Activated T-cell treated with anti-CD3 and anti-CD28 coated beads, Interleukin-2, amount 50 U/mL, for 4 hours (primary cell): Measurements from ENCODE around the gene FKBP7. TPM values are rescaled to one million over a fixed set of nuclear protein-coding genes. Genes with fewer than 3 reads are reported as not detected.
"Not testable (repeated sequence)": the region's sequence is repeated elsewhere in the genome, so short reads cannot be mapped to it uniquely, and the experiment has no call there.

Experiments
- ATAC-seq, 2 donors: fragments of 200-7000 bp; cut with Tn5 transposase; one replicate each; pipeline ENCODE4 v1.10.0; 2021
- DNase-seq: peaks from one replicate; pipeline ENCODE4 v3.0.0-alpha.2; 2020
- H3K27me3 Mint-ChIP-seq: one replicate; pipeline ENCODE4 v1.8.0; 2021; ENCODE audit warnings: low read depth, mixed read lengths
- H3K36me3 Mint-ChIP-seq: one replicate; pipeline ENCODE4 v1.8.0; 2022; ENCODE audit warnings: mixed read lengths; ENCODE audit not compliant: insufficient read depth
- H3K4me1 Mint-ChIP-seq: one replicate; pipeline ENCODE4 v1.8.0; 2021; ENCODE audit warnings: low read depth, mixed read lengths
- H3K4me3 Mint-ChIP-seq: one replicate; pipeline ENCODE4 v1.8.0; 2021; ENCODE audit warnings: mild to moderate bottlenecking, moderate library complexity, mixed read lengths
- H3K9me3 Mint-ChIP-seq: one replicate; pipeline ENCODE4 v1.8.0; 2021; ENCODE audit warnings: mixed read lengths
- total RNA-seq, 3 donors: library from RNA; stranded (reverse); gene quantifications; one replicate each; pipeline ENCODE4 v1.2.1, GENCODE V29; 2021

The FKBP7 gene
- total RNA-seq, 3 donors from 2014 or later, result 2.0 to 2.9 (median 2.5) TPM

DNA sequence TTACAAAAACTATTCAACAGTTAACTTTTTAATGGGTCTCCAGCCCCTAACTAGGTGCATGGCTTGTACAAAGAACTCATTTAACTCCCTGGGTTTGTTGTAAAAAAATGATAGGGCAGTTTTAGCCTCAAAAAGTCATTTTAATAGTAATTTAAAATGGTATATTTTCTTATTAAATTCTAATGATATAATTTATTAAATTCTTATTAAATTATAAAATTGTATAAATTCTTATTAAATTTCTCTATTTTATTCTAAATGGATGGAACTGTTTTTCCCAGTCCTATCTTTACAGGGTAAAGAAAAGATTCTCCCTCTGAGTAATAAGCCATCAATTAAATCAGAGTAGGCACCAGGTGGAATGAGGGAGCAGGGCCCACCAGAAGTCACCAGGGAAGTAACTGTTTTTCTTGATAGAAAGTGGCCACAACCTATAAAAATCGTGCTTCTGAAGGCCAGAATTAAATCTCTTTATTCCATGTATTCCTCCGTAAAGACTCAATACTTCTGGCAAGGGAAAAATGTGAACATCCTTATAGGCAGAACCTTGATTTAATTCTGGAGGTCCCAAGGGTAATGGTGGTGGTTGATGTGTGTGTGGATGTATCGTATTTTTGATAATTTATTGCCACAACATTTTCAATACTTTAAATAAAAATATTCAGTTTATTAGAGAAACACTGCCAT, 814 bp downstream of the FKBP7 start:
- no peaks in the 10 kb centered on the region for H3K36me3 Mint-ChIP-seq
- DNase-seq (no peak), ATAC-seq (no peak)
- H3K27me3 Mint-ChIP-seq, result no peaks in the 10 kb centered on the region
- no peaks in the 10 kb centered on the region for H3K9me3 Mint-ChIP-seq
- peak overlapping the region; percentile 97 for H3K4me3 Mint-ChIP-seq
- peaks cover 32% of the 10 kb centered on the region for H3K4me1 Mint-ChIP-seq

DNA sequence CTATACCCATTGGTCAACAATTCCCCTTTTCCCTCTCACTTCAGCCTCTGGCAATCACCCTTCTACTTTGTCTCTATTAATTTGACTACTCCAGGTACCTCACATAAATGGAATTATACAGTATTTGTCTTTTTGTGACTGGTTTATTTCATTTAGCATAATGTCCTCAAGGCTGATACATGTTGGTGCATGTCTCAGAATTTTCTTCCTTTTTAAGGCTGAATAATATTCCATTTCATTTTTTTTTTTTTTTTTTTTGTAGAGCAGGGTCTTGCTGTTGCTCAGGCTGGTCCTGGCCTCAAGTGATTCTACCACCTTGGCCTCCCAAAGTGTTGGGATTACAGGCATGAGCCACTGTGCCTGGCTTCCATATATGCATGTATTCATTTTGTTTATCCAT, 1.9 kb downstream of the FKBP7 start:
- DNase-seq (no peak), ATAC-seq (no peak)
- H3K4me3 Mint-ChIP-seq, result no peak overlapping the region
- H3K4me1 Mint-ChIP-seq, result peaks cover 21% of the 10 kb centered on the region
- no peaks in the 10 kb centered on the region for H3K9me3 Mint-ChIP-seq
- H3K27me3 Mint-ChIP-seq, result no peaks in the 10 kb centered on the region
- H3K36me3 Mint-ChIP-seq, result no peaks in the 10 kb centered on the region

DNA sequence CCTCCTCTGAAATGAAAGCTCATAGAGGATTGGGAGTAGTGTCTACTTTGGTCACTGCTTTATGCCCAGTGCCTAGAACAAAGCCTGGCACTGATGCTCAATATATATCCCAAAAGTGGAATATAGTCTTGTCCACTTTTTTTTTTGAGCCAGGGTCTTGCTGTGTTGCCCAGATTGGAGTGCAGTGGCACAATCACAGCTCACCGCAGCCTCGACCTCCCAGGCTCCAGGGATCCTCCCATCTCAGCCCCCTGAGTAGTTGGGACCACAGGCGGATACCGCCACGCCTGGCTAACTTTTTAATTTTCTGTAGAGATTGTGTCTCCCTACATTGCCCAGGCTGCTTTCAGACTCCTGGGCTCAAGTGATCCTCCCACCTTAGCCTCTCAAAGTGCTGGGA, 3.8 kb downstream of the FKBP7 start:
- Mint-ChIP-seq H3K4me1 (peaks cover 15% of the 10 kb centered on the region), H3K9me3 (no peaks in the 10 kb centered on the region), H3K36me3 (no peaks in the 10 kb centered on the region), H3K27me3 (no peaks in the 10 kb centered on the region), H3K4me3 (no peak overlapping the region)
- ATAC-seq, result no peak
- no peak for DNase-seq

DNA sequence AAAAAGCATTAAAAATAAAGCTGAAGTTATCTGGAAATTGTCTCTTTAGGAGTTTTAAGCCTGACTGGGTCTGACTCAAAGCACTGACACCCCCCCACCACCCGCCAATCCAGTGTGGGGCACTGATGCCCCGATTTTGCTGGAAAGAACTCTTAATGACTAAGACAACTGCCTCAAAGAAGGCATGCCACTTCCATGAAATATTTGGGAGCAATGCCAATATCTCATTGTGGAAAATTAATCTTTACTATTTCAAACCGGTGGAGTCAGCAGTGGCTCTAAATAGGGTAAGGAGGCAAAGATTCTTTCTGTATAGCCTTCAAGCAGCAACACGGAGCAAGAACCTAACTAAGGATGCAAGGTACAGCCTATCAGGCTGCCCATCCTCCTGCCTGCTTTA, 4.5 kb downstream of the FKBP7 start:
- no peaks in the 10 kb centered on the region for H3K9me3 Mint-ChIP-seq
- H3K27me3 Mint-ChIP-seq, result no peaks in the 10 kb centered on the region
- DNase-seq (no peak), ATAC-seq (no peak)
- peaks cover 8% of the 10 kb centered on the region for H3K4me1 Mint-ChIP-seq
- H3K36me3 Mint-ChIP-seq, result no peaks in the 10 kb centered on the region
- H3K4me3 Mint-ChIP-seq, result no peak overlapping the region

DNA sequence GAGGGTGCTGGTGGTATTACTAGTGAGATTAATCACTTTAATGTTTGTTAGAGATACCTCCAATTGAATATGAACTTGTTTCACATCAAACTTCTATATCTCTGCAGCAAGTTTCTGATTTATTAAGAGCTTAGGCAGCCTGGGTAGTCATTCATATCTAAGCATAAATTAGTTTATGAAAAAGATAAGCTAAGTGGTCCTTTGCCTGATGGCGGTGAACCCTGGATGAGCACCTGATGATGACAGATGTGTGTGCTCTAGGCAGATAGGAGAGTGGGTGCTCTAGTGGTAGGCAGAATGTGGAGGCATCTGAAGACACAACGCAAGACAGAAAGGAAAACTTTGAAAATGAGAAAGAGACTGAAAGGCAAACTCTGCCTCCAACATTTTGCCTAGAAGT, 5.0 kb downstream of the FKBP7 start:
- no peak for ATAC-seq
- H3K9me3 Mint-ChIP-seq, result no peaks in the 10 kb centered on the region
- H3K27me3 Mint-ChIP-seq, result no peaks in the 10 kb centered on the region
- no peak overlapping the region for H3K4me3 Mint-ChIP-seq
- H3K4me1 Mint-ChIP-seq, result peaks cover 3% of the 10 kb centered on the region
- no peak for DNase-seq
- no peaks in the 10 kb centered on the region for H3K36me3 Mint-ChIP-seq

DNA sequence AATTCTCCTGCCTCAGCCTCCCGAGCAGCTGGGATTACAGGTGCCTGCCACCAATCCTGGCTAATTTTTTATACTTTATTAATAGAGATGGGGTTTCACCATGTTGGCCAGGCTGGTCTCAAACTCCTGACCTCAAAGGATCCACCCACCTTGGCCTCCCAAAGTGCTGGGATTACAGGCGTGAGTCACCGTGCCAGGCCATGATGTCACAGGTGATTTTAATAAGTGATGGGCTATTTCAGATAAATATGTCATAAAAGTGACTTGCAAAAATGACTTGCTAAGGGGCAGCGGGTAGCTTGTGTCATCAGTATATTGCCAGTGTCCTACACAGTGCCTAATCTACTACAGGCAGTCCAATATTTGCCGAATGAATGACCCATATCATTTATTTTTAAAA, 7.1 kb downstream of the FKBP7 start:
- not testable (repeated sequence) for ATAC-seq, H3K27me3 Mint-ChIP-seq, H3K36me3 Mint-ChIP-seq, H3K4me1 Mint-ChIP-seq, H3K9me3 Mint-ChIP-seq, DNase-seq, H3K4me3 Mint-ChIP-seq

DNA sequence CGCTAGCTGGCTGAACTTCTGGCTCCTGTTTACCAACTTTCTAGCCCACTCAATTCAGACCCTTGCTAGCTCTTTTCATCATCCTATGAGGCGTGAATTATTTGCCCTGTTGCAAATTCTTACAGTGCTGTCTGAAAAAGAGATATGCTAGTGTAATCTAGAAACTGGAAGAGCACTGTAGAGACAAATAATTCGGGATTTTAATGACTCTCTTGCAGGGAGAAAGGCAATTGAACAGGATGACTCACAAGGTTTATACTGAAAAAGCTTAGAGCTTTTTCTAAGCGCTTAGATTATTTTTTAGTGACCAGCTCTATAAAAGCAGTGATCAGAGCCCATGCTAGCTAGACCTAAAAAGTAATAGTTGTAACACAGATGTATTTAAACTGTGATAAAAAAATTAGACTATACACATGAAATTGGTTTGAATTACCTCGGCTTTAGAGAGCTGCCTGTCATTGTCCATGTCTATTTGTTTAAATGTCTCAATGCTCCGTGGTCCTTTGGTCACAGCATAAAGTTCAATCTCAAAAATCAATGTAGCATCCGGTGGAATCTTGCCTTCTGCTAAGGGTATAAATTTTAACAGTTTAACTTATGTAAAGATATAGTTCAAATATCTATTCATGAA, 9.1 kb downstream of the FKBP7 start:
- Mint-ChIP-seq H3K4me1 (no peaks in the 10 kb centered on the region), H3K9me3 (no peaks in the 10 kb centered on the region), H3K36me3 (peaks cover 3% of the 10 kb centered on the region), H3K4me3 (no peak overlapping the region), H3K27me3 (no peaks in the 10 kb centered on the region)
- DNase-seq (no peak), ATAC-seq (no peak)

DNA sequence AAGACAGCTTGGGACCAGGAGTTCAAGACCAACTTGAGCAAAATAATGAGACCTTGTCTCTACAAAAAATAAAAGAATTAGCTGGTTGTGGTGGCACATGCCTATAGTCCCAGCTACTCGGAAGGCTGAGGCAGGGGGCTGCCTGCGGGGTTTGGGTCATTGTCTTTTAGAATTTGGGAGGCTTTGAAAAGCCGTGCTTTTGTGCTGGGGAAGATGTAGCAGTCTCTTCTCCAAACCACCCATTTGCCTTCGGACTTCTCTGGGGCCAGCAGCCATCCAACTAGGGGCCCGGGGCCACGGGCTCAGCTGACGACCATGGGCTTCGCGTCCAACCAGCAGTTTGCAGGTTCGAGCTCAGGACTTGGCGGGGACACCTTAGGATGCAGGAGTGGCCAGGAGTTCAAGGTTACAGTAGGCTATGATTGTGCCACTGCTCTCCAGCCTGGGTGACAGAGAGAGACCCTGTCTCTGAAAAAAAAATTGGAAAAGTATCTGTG, 21.0 kb downstream of the FKBP7 start:
- H3K27me3 Mint-ChIP-seq, result no peaks in the 10 kb centered on the region
- no peak overlapping the region for H3K4me3 Mint-ChIP-seq
- H3K4me1 Mint-ChIP-seq, result no peaks in the 10 kb centered on the region
- no peaks in the 10 kb centered on the region for H3K9me3 Mint-ChIP-seq
- no peaks in the 10 kb centered on the region for H3K36me3 Mint-ChIP-seq
- no peak for DNase-seq
- ATAC-seq, result no peak

DNA sequence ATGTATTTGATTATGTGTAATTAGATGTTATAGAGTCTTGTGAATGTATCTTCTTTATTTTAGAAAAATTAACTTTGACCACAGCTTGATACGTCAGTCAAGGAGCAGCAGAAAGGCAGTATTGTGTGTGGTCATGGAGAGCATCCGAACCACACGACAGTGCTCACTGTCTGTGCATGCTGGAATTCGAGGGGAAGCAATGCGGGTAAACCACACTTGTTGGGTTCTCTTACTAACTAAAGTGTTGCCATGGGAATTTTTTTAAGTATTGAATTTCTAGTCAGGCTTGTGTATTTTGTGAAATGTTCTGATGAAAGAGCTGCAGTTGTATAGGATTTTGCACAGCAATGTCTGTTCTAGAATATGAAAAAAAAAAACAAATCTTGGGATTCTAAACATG, 22.5 kb downstream of the FKBP7 start:
- no peaks in the 10 kb centered on the region for H3K27me3 Mint-ChIP-seq
- ATAC-seq (no peak), DNase-seq (no peak)
- H3K9me3 Mint-ChIP-seq, result no peaks in the 10 kb centered on the region
- H3K4me1 Mint-ChIP-seq, result peaks cover 5% of the 10 kb centered on the region
- H3K36me3 Mint-ChIP-seq, result no peaks in the 10 kb centered on the region
- H3K4me3 Mint-ChIP-seq, result no peak overlapping the region

DNA sequence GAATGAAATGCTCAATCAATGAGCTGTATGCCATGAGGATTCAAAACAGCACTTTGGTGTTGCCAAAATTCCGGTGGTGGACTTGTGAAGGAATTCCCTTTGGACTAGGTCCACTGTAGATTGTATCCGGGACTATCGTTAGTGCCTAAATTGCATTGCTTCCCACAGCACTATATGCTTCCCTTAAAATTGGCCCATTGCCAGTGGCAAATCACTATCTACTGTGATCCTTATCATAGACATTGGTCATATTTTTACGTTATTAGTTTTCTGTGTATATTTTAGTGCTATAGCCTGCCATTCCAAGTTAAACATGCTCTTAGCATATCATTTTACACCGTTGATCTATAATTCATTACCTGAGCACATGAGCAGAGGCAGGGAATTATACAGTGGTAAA, 25.5 kb downstream of the FKBP7 start:
- Mint-ChIP-seq H3K27me3 (no peaks in the 10 kb centered on the region), H3K4me3 (no peak overlapping the region)

DNA sequence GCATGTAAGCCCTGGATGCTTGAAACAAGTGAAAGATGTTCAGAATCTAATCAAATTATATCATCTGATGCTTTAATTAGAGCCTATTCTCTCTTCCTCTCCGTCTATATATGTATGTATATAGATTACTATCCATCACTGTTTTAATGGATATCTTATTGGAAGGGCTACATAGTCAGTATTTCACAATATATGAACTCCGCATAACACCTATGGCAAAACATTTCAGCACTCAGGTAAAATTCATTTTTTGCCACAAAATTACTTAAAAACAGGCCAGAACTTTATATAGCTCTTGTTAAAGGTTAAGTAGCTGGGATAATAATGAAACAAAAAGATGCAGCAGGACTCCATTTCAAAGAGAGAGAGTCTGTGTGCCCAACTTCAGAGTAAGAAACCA, 26.1 kb downstream of the FKBP7 start:
- H3K4me1 Mint-ChIP-seq, result peaks cover 30% of the 10 kb centered on the region
- no peak for ATAC-seq
- no peaks in the 10 kb centered on the region for H3K9me3 Mint-ChIP-seq
- H3K4me3 Mint-ChIP-seq, result peak overlapping the region; percentile 9
- peaks cover 12% of the 10 kb centered on the region for H3K36me3 Mint-ChIP-seq
- H3K27me3 Mint-ChIP-seq, result no peaks in the 10 kb centered on the region
- no peak for DNase-seq

More for the DNA sequence above, 25.5 kb downstream of the FKBP7 start:
- Mint-ChIP-seq H3K4me1 (peaks cover 29% of the 10 kb centered on the region), H3K36me3 (peaks cover 11% of the 10 kb centered on the region), H3K9me3 (no peaks in the 10 kb centered on the region)
- no peak for ATAC-seq
- no peak for DNase-seq

DNA sequence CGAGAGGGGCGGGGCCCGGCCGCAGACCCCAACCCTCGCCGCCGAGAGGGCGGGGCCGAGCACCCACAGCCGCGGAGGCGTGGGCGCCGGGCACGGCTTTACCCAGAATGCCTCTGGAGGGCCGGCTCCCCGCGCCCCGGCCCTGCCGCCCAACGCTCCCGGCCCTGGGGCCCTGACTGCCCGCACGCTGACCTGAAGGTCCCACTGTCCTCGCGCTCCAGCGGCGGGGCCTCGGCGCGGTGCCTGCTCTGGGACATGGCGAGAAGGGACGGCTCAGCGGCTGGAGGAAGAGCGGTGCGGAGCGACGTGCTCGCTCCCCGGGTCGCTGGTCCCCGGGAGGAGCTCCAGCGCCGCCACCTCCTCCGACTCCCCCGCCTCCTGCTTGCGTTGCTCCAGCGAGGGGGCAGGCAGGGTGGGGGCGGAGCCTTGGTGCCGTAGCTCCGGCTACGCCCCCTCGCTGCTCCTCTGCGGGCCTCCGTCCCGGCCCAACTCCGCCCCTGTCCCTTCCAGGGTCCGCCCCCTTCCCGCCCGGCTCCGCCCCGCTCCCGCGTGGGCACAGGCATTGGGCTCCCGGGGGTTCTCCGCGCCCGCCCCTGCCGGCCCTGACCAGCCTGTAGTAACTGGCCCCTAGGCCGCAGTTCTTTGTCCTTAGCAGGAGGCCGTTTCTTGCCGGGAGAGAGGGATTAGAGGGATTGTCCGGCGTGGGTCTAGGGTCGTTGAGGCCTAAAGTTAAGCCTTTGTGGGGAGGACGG, 27.4 kb downstream of the FKBP7 start, which contains the start of the genes PJVK and PRKRA:
Gene PJVK, plus strand, starts transcription at position 605 of the 752 bp plus-strand sequence. CDS start 2,032 bp downstream, outside the sequence.
Gene PRKRA, minus strand, starts transcription at position 402 of the 752 bp plus-strand sequence. Its CDS starts 145 bp downstream, at position 257.
- Mint-ChIP-seq H3K27me3 (no peaks in the 10 kb centered on the region), H3K4me3 (peak within 1 kb of the TSS; percentile 89), H3K4me1 (peaks cover 30% of the 10 kb centered on the region), H3K9me3 (no peaks in the 10 kb centered on the region), H3K36me3 (peaks cover 12% of the 10 kb centered on the region)
- ATAC-seq (peak; percentile 89 to 91), DNase-seq (peak; percentile 96)

DNA sequence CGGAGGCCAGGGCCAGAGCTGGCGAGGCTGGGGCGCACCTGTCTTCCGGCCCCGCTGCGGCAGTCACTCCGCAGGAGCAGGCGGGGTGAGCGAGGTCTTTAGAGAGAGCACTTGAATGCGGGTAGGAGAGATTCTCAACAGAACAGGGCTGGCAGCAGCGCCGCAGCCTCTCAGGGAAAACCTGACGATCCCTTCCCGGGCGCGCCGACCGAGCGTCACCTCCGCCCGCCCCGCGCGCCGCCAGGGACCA, 28.0 kb downstream of the FKBP7 start:
- H3K27me3 Mint-ChIP-seq, result no peaks in the 10 kb centered on the region
- ATAC-seq (peak; percentile 56 to 57), DNase-seq (no peak)
- H3K4me1 Mint-ChIP-seq, result peaks cover 30% of the 10 kb centered on the region
- no peaks in the 10 kb centered on the region for H3K9me3 Mint-ChIP-seq
- H3K4me3 Mint-ChIP-seq, result peak overlapping the region; percentile 88
- H3K36me3 Mint-ChIP-seq, result peaks cover 12% of the 10 kb centered on the region

DNA sequence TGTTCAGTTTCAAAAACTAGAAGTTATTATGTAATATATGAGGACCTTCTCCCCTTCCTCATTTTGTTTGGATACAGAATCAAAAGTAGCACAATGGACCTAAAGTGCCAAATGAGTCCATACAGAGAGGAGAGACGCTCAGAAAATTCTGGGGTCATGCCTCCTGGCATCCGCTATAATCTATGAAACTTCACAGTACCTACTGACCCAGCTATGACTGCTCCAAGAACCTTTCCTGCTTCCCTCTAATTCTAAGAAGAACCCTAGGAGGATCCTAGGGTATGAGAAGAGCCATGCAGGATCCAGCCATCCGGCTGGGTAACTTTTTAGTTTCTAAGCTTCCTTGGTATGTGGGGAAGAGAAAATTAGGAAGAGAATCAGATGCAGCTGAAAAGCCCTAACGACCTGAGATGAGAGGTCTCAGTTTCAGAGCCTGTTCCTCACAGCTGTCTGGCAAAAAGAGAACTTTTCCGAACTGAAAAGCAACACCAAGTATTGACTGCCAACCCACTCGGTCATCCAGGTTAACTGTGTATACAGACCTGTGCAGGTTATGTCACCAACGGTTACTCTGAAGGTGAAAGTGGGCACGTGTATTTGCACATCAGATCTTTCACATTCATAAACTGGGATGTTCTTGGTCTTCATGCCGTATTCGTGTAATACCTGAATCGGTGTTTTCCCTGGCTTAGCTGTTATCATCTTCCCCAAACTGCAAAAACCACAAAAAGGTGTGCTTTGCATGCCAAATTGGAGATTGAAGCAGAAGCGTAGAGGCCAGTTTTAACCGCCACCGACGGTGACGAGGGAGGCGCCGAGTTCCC, 28.5 kb downstream of the FKBP7 start:
- Mint-ChIP-seq H3K36me3 (peaks cover 16% of the 10 kb centered on the region), H3K4me3 (peak overlapping the region; percentile 88), H3K27me3 (no peaks in the 10 kb centered on the region), H3K9me3 (no peaks in the 10 kb centered on the region), H3K4me1 (peaks cover 30% of the 10 kb centered on the region)
- DNase-seq, result no peak
- ATAC-seq, result no peak
